ENCODE results near the gene KDM3B. TPM values are rescaled to one million over a fixed set of nuclear protein-coding genes. Genes with fewer than 3 reads are reported as not detected.

KDM3B gene
- total RNA-seq, 4 donors from 2014 or later, result 49.1 to 112 (median 65.1) TPM

- Histone ChIP-seq H3K27ac (no peak overlapping the region), H3K4me3 (no peak overlapping the region), H3K9me3 (no peaks in the 10 kb centered on the region), H3K36me3 (peaks cover 8% of the 10 kb centered on the region), H3K4me1 (peaks cover 22% of the 10 kb centered on the region), H3K27me3 (no peaks in the 10 kb centered on the region)
- TF ChIP-seq POLR2A (IDR thresholded peaks at IDR 0.05), result no peak
- TF ChIP-seq POLR2AphosphoS5 (IDR thresholded peaks at IDR 0.05), result no peak
- TF ChIP-seq EP300 (IDR thresholded peaks at IDR 0.05), result no peak
- TF ChIP-seq, protein P1, sequence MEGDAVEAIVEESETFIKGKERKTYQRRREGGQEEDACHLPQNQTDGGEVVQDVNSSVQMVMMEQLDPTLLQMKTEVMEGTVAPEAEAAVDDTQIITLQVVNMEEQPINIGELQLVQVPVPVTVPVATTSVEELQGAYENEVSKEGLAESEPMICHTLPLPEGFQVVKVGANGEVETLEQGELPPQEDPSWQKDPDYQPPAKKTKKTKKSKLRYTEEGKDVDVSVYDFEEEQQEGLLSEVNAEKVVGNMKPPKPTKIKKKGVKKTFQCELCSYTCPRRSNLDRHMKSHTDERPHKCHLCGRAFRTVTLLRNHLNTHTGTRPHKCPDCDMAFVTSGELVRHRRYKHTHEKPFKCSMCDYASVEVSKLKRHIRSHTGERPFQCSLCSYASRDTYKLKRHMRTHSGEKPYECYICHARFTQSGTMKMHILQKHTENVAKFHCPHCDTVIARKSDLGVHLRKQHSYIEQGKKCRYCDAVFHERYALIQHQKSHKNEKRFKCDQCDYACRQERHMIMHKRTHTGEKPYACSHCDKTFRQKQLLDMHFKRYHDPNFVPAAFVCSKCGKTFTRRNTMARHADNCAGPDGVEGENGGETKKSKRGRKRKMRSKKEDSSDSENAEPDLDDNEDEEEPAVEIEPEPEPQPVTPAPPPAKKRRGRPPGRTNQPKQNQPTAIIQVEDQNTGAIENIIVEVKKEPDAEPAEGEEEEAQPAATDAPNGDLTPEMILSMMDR (IDR thresholded peaks at IDR 0.05), result no peak
- 89% methylated on average over 8 of the region's 9 CpGs for WGBS
- no peak for DNase-seq (ENCODE audit: low spot score in 2 of 2)
These were observed 88.7 kb downstream of the KDM3B start for GRCh38 chr5:138441221-138441620.

GRCh38 chr5:138444078-138444773 is 91.7 kb downstream of the KDM3B start:
- H3K9me3 ChIP-seq, result no peaks in the 10 kb centered on the region
- H3K4me1 ChIP-seq, result peaks cover 10% of the 10 kb centered on the region
- H3K36me3 ChIP-seq, result no peaks in the 10 kb centered on the region
- 89% methylated on average over 13 of the region's 13 CpGs for WGBS
- H3K4me3 ChIP-seq, result no peak overlapping the region
- peak in 1 of 2 donors; percentile 69 for DNase-seq (ENCODE audit: low spot score in 2 of 2)
- no peak for TF ChIP-seq POLR2A (IDR thresholded peaks at IDR 0.05)
- TF ChIP-seq, protein P1 (IDR thresholded peaks at IDR 0.05), result no peak
- TF ChIP-seq EP300 (IDR thresholded peaks at IDR 0.05), result no peak
- TF ChIP-seq POLR2AphosphoS5 (IDR thresholded peaks at IDR 0.05), result no peak
- no peaks in the 10 kb centered on the region for H3K27me3 ChIP-seq
- no peak overlapping the region for H3K27ac ChIP-seq

GRCh38 chr5:138444774-138445546 is 92.5 kb downstream of the KDM3B start:
- no peaks in the 10 kb centered on the region for H3K27me3 ChIP-seq
- no peaks in the 10 kb centered on the region for H3K9me3 ChIP-seq
- DNase-seq (ENCODE audit: low spot score in 2 of 2), result peak in 1 of 2 donors; percentile 63
- no peak for TF ChIP-seq EP300 (IDR thresholded peaks at IDR 0.05)
- TF ChIP-seq, protein P1 (IDR thresholded peaks at IDR 0.05), result no peak
- TF ChIP-seq POLR2AphosphoS5 (IDR thresholded peaks at IDR 0.05), result no peak
- TF ChIP-seq POLR2A (IDR thresholded peaks at IDR 0.05), result no peak
- H3K36me3 ChIP-seq, result no peaks in the 10 kb centered on the region
- WGBS, result 85% methylated on average over 11 of the region's 22 CpGs
- H3K4me3 ChIP-seq, result no peak overlapping the region
- H3K4me1 ChIP-seq, result peaks cover 9% of the 10 kb centered on the region
- H3K27ac ChIP-seq, result no peak overlapping the region

GRCh38 chr5:138445547-138446271 is 93.2 kb downstream of the KDM3B start:
- peaks cover 10% of the 10 kb centered on the region for H3K4me1 ChIP-seq
- no peak overlapping the region for H3K27ac ChIP-seq
- no peaks in the 10 kb centered on the region for H3K9me3 ChIP-seq
- TF ChIP-seq, protein P1 (IDR thresholded peaks at IDR 0.05), result no peak
- TF ChIP-seq POLR2AphosphoS5 (IDR thresholded peaks at IDR 0.05) (no peak), EP300 (IDR thresholded peaks at IDR 0.05) (no peak), POLR2A (IDR thresholded peaks at IDR 0.05) (no peak)
- WGBS, result 77% methylated on average over 16 of the region's 18 CpGs
- DNase-seq (ENCODE audit: low spot score in 2 of 2), result no peak
- H3K4me3 ChIP-seq, result no peak overlapping the region
- H3K27me3 ChIP-seq, result no peaks in the 10 kb centered on the region
- no peaks in the 10 kb centered on the region for H3K36me3 ChIP-seq

Data from suprapubic skin (tissue), 4 donors.